PC-3 (cell line): Measurements from ENCODE around the gene CSMD2. TPM values are rescaled to one million over a fixed set of nuclear protein-coding genes. Genes with fewer than 3 reads are reported as not detected.

Source experiments
- ATAC-seq: fragments of 200-7000 bp; cut with Tn5 transposase; 2 replicates; pipeline ENCODE4 v1.9.1; 2020; ENCODE audit warnings: mild to moderate bottlenecking, moderate library complexity
- BruUV-seq: library from RNA; stranded (reverse); fragments of 400-500 nt; replicated peaks from 2 replicates; lab custom pipeline; 2021; lab: Mats Ljungman, UMichigan
- CTCF ChIA-PET: fragments of 300-600 bp; sonication (Branson Sonifier 250); formaldehyde crosslinking; loops from one replicate; lab custom pipeline; 2022; ENCODE audit warnings: antibody characterized with exemption; lab: Charles Lee
- POLR2A ChIA-PET: fragments of 300-600 bp; sonication (Branson Sonifier 250); formaldehyde crosslinking; loops from one replicate; lab custom pipeline; 2022; ENCODE audit warnings: antibody characterized with exemption; ENCODE audit not compliant: unreplicated experiment; lab: Charles Lee
- DNase-seq: peaks from one replicate; pipeline ENCODE4 v3.0.0-alpha.2; 2015
- H2AFZ ChIP-seq: fragments of 300-600 bp; sonication (generic); 2 replicates; pipeline ENCODE4 v1.6.0; 2016; ENCODE audit warnings: antibody characterized with exemption, low read length
- H3F3A ChIP-seq: fragments of 300-600 bp; sonication (generic); one replicate; pipeline ENCODE4 v1.6.0; 2017; ENCODE audit warnings: antibody characterized with exemption, low read length, control low read depth, mild to moderate bottlenecking; ENCODE audit not compliant: unreplicated experiment
- H3K27ac ChIP-seq: fragments of 300-600 bp; sonication (generic); 2 replicates; pipeline ENCODE4 v1.5.1; 2016; ENCODE audit warnings: mild to moderate bottlenecking, low read length
- H3K27me3 ChIP-seq: fragments of 300-600 bp; sonication (generic); 2 replicates; pipeline ENCODE4 v1.6.1; 2016; ENCODE audit warnings: low read length, mixed read lengths
- H3K36me3 ChIP-seq: fragments of 300-600 bp; sonication (generic); 2 replicates; pipeline ENCODE4 v1.6.1; 2016; ENCODE audit warnings: low read depth, mixed run types, low read length, mixed read lengths
- H3K4me1 ChIP-seq: fragments of 300-600 bp; sonication (generic); 2 replicates; pipeline ENCODE4 v1.5.1; 2016; ENCODE audit warnings: low read length; ENCODE audit not compliant: insufficient read depth
- H3K4me2 ChIP-seq: fragments of 300-600 bp; sonication (generic); 2 replicates; pipeline ENCODE4 v1.6.0; 2016; ENCODE audit warnings: low read length
- H3K4me3 ChIP-seq: fragments of 300-600 bp; sonication (generic); 2 replicates; pipeline ENCODE4 v1.5.1; 2016; ENCODE audit warnings: mild to moderate bottlenecking, low read length, mixed read lengths
- H3K79me2 ChIP-seq: fragments of 300-600 bp; sonication (generic); 2 replicates; pipeline ENCODE4 v1.6.1; 2017; ENCODE audit warnings: low read length, mixed read lengths
- H3K9ac ChIP-seq: fragments of 300-600 bp; sonication (generic); 2 replicates; pipeline ENCODE4 v1.6.0; 2016; ENCODE audit warnings: mild to moderate bottlenecking, low read length
- H3K9me2 ChIP-seq: fragments of 300-600 bp; sonication (generic); replicated peaks from 2 replicates; pipeline ENCODE4 v1.6.1; 2016; ENCODE audit warnings: mixed run types, low read length, mixed read lengths
- H3K9me3 ChIP-seq: fragments of 300-600 bp; sonication (generic); 2 replicates; pipeline ENCODE4 v1.6.1; 2016; ENCODE audit warnings: low read length, mixed read lengths
- H4K20me1 ChIP-seq: fragments of 300-600 bp; sonication (generic); 2 replicates; pipeline ENCODE4 v1.6.1; 2016; ENCODE audit warnings: low read length, mixed read lengths
- EZH2 ChIP-seq: fragments of 300-600 bp; sonication (generic); IDR thresholded peaks from one replicate; pipeline ENCODE4 v1.6.1; 2017; ENCODE audit warnings: antibody characterized with exemption, mild to moderate bottlenecking, low read length; ENCODE audit not compliant: unreplicated experiment
- EZH2phosphoT487 ChIP-seq: fragments of 300-600 bp; sonication (generic); IDR thresholded peaks from 2 replicates; pipeline ENCODE4 v1.6.1; 2018; ENCODE audit warnings: mild to moderate bottlenecking, antibody characterized with exemption, low read length, borderline replicate concordance
- intact Hi-C: fragments of 100-400 bp; cut with micrococcal nuclease; formaldehyde crosslinking; loops from 2 replicates; pipeline ENCODE4 v1.9.0; 2023
- total RNA-seq: library from RNA; depleted of rRNA; stranded (reverse); fragments of >200 nt; gene quantifications from 2 replicates; pipeline ENCODE4 v1.2.3, GENCODE V29; 2014
- TF ChIP-seq, protein P1 (sequence below): fragments of 300-600 bp; sonication (generic); conservative IDR thresholded peaks from 2 replicates; pipeline ENCODE4 v1.5.1; 2017; ENCODE audit warnings: antibody characterized with exemption, low read depth, mild to moderate bottlenecking, low read length

Gene CSMD2
- total RNA-seq, 1 experiment from 2014 or later, result not detected

DNA sequence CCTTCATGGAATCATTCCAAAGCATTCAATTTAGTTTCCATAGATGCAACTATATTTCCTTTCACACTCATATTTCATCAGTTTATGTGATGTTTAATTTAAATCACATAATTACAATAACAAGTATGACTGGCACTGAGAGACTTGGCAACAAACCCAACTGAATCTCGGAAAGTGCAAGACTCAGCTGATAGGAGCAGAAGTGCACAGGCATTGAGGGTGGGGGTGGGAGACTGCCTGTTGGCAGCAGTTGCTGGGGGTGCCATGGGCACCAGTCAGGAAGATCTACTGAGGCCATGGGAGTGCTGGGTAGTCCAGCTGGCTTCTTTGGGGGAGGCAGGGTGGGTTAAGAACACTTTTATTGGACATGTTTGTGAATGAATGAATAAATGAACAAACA, 311.6 kb downstream of the CSMD2 start:
- no TSS peak for BruUV-seq
- POLR2A ChIA-PET, result no interaction called here

DNA sequence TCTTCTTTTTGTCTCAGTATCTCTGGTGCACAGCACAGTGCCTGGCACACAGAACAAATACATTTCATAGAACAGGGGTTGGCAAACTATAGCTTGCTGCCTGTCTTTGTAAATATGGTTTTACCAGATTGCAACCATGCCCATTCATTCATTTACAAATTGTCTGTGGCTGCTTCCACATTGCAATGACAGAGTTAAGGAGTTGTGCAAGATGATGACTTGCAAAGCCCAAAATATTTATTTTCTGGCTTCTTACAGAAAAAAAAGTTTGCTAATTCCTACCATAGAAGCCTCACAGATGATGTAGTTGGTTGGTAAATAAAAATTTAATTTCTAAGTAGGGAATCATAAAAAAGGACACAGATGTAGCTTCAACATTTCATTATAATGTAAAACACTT, 312.3 kb downstream of the CSMD2 start:
- Histone ChIP-seq H3F3A (no peaks in the 10 kb centered on the region), H4K20me1 (no peaks in the 10 kb centered on the region), H3K27ac (no peak overlapping the region), H3K9me3 (no peaks in the 10 kb centered on the region; the same call in 1 of the 2 replicates), H3K36me3 (no peaks in the 10 kb centered on the region), H3K4me3 (no peak overlapping the region), H3K4me2 (no peak overlapping the region), H3K79me2 (no peaks in the 10 kb centered on the region), H3K4me1 (no peaks in the 10 kb centered on the region), H3K27me3 (no peaks in the 10 kb centered on the region), H2AFZ (no peak overlapping the region), H3K9me2 (no peaks in the 10 kb centered on the region), H3K9ac (no peak overlapping the region)
- ChIA-PET POLR2A (no interaction called here), CTCF (no interaction called here)
- no TSS peak for BruUV-seq
- no peak for TF ChIP-seq EZH2
- TF ChIP-seq EZH2phosphoT487, result no peak
- TF ChIP-seq, protein P1, sequence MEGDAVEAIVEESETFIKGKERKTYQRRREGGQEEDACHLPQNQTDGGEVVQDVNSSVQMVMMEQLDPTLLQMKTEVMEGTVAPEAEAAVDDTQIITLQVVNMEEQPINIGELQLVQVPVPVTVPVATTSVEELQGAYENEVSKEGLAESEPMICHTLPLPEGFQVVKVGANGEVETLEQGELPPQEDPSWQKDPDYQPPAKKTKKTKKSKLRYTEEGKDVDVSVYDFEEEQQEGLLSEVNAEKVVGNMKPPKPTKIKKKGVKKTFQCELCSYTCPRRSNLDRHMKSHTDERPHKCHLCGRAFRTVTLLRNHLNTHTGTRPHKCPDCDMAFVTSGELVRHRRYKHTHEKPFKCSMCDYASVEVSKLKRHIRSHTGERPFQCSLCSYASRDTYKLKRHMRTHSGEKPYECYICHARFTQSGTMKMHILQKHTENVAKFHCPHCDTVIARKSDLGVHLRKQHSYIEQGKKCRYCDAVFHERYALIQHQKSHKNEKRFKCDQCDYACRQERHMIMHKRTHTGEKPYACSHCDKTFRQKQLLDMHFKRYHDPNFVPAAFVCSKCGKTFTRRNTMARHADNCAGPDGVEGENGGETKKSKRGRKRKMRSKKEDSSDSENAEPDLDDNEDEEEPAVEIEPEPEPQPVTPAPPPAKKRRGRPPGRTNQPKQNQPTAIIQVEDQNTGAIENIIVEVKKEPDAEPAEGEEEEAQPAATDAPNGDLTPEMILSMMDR, result no peak
- intact Hi-C loops, result no loop called here
- DNase-seq (no peak), ATAC-seq (no peak)

More for the DNA sequence above, 311.6 kb downstream of the CSMD2 start:
- TF ChIP-seq, protein P1, result no peak
- TF ChIP-seq EZH2phosphoT487 (no peak), EZH2 (no peak)
- no peak overlapping the region for H2AFZ ChIP-seq
- no peaks in the 10 kb centered on the region for H3K79me2 ChIP-seq
- ATAC-seq, result no peak
- no peak overlapping the region for H3K4me3 ChIP-seq
- no peak for DNase-seq
- intact Hi-C loops, result no loop called here
- CTCF ChIA-PET, result no interaction called here
- H3K4me2 ChIP-seq, result no peak overlapping the region
- H3K36me3 ChIP-seq, result no peaks in the 10 kb centered on the region
- no peaks in the 10 kb centered on the region for H3K9me2 ChIP-seq
- no peaks in the 10 kb centered on the region for H3K4me1 ChIP-seq
- H3F3A ChIP-seq, result no peaks in the 10 kb centered on the region
- no peaks in the 10 kb centered on the region for H4K20me1 ChIP-seq
- no peaks in the 10 kb centered on the region for H3K27me3 ChIP-seq
- H3K9me3 ChIP-seq, result no peaks in the 10 kb centered on the region; the same call in 1 of the 2 replicates
- no peak overlapping the region for H3K9ac ChIP-seq
- H3K27ac ChIP-seq, result no peak overlapping the region

DNA sequence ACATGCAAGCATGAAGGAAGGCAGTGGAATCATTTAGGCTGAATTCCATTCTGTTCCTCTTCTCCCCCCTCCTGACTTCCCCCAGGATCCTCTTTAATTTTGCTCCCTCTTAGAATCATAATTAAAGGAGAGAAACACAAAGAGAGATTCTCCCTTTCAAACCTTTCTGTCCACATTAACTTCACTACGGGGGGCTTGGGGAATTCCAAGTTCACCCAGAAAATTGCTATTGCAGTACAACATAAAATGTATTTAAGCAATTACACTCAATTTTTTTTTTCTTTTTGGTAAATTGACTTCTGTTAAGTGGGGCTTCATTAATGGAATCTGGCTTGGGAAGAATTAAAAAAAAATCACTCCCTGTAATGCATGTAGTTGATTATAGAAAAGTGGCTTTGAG, 314.5 kb downstream of the CSMD2 start:
- TF ChIP-seq EZH2, result no peak
- no peak for TF ChIP-seq EZH2phosphoT487
- H3F3A ChIP-seq, result no peaks in the 10 kb centered on the region
- H3K4me1 ChIP-seq, result no peaks in the 10 kb centered on the region
- DNase-seq (no peak), ATAC-seq (no peak)
- no peak overlapping the region for H3K27ac ChIP-seq
- no peaks in the 10 kb centered on the region for H3K36me3 ChIP-seq
- no peaks in the 10 kb centered on the region for H4K20me1 ChIP-seq
- no peak overlapping the region for H3K9ac ChIP-seq
- H3K27me3 ChIP-seq, result no peaks in the 10 kb centered on the region
- no peak overlapping the region for H3K4me3 ChIP-seq
- intact Hi-C loops, result no loop called here
- H3K9me2 ChIP-seq, result no peaks in the 10 kb centered on the region
- POLR2A ChIA-PET, result no interaction called here
- no peaks in the 10 kb centered on the region for H3K9me3 ChIP-seq
- H3K79me2 ChIP-seq, result no peaks in the 10 kb centered on the region
- no peak overlapping the region for H2AFZ ChIP-seq
- CTCF ChIA-PET, result no interaction called here
- H3K4me2 ChIP-seq, result no peak overlapping the region
- BruUV-seq, result no TSS peak
